Measurements from ENCODE around the gene HNRNPA1L2.
A peak's percentile ranks its signal among the peaks of the same experiment; 100 is the strongest.

The HNRNPA1L2 gene

GRCh38 chr13:52599848-52600603 lies 42.2 kb upstream of the HNRNPA1L2 start (continued):
- TF ChIP-seq ZNF184 (tag by site-specific recombination; IDR thresholded peaks at IDR 0.05): no peak
- TF ChIP-seq ZNF544 (tag by site-specific recombination; IDR thresholded peaks at IDR 0.05): no peak
- no peak for TF ChIP-seq ZFP41 (tag by site-specific recombination; IDR thresholded peaks at IDR 0.05; ENCODE audit: borderline replicate concordance)
- peak; percentile 70 for TF ChIP-seq ZFHX2 (tag by site-specific recombination; conservative IDR thresholded peaks at IDR 0.05)
- no peak for TF ChIP-seq ZNF423 (tag by site-specific recombination; IDR thresholded peaks at IDR 0.05)
- TF ChIP-seq ZNF391 (tag by site-specific recombination; IDR thresholded peaks at IDR 0.05; ENCODE audit: borderline replicate concordance, low read depth): no peak; the same call in 1 of the 2 replicates
- TF ChIP-seq ZNF404 (tag by site-specific recombination; IDR thresholded peaks at IDR 0.05): no peak
- no peak for TF ChIP-seq ZNF501 (tag by site-specific recombination; IDR thresholded peaks at IDR 0.05)
- TF ChIP-seq RBAK (tag by site-specific recombination; IDR thresholded peaks at IDR 0.05): no peak
- no peak for TF ChIP-seq ZNF830 (tag by site-specific recombination; IDR thresholded peaks at IDR 0.05; ENCODE audit: low read depth)
- no peak; the same call in 1 of the 2 replicates for TF ChIP-seq ZNF24 (tag by site-specific recombination; IDR thresholded peaks at IDR 0.05)
- no peak for TF ChIP-seq ZNF133 (tag by site-specific recombination; IDR thresholded peaks at IDR 0.05)
- TF ChIP-seq ZNF610 (tag by site-specific recombination; IDR thresholded peaks at IDR 0.05; ENCODE audit: borderline replicate concordance): no peak
- peak; percentile 60 for TF ChIP-seq IKZF3 (tag by site-specific recombination; IDR thresholded peaks at IDR 0.05)
- TF ChIP-seq ZNF174 (tag by site-specific recombination; IDR thresholded peaks at IDR 0.05): no peak
- no peak for TF ChIP-seq ZNF239 (tag by site-specific recombination; IDR thresholded peaks at IDR 0.05)
- TF ChIP-seq HIC1 (tag by site-specific recombination; IDR thresholded peaks at IDR 0.05): peak; percentile 75
- TF ChIP-seq ZBTB49 (tag by site-specific recombination; IDR thresholded peaks at IDR 0.05; ENCODE audit: low read depth): no peak
- TF ChIP-seq ZNF302 (tag by site-specific recombination; IDR thresholded peaks at IDR 0.05; ENCODE audit: low read depth): no peak
- TF ChIP-seq ZNF37A (tag by site-specific recombination; IDR thresholded peaks at IDR 0.05): no peak
- TF ChIP-seq ZSCAN4 (tag by site-specific recombination; IDR thresholded peaks at IDR 0.05): peak; percentile 21; the same call in 1 of the 2 replicates
- TF ChIP-seq PRDM1 (tag by site-specific recombination; IDR thresholded peaks at IDR 0.05): no peak
- TF ChIP-seq ZNF223 (tag by site-specific recombination; IDR thresholded peaks at IDR 0.05): no peak
- peak; percentile 56; the same call in 1 of the 2 replicates for TF ChIP-seq ZNF335 (tag by site-specific recombination; conservative IDR thresholded peaks at IDR 0.05)
- TF ChIP-seq PATZ1 (tag by site-specific recombination; IDR thresholded peaks at IDR 0.05): no peak
- no peak; the same call in 1 of the 2 replicates for TF ChIP-seq ZBTB17 (tag by site-specific recombination; IDR thresholded peaks at IDR 0.05)
- TF ChIP-seq ATF2 (tag by site-specific recombination; IDR thresholded peaks at IDR 0.05; ENCODE audit: low read depth): no peak
- TF ChIP-seq ZNF16 (tag by site-specific recombination; IDR thresholded peaks at IDR 0.05; ENCODE audit: low read depth): no peak
- no peak for TF ChIP-seq ZNF549 (tag by site-specific recombination; IDR thresholded peaks at IDR 0.05)
- TF ChIP-seq SCRT2 (tag by site-specific recombination; IDR thresholded peaks at IDR 0.05): no peak
- TF ChIP-seq ZFP3 (tag by site-specific recombination; IDR thresholded peaks at IDR 0.05; ENCODE audit: low read depth): no peak
